ENCODE measurements around the gene ZNF444.

DNA sequence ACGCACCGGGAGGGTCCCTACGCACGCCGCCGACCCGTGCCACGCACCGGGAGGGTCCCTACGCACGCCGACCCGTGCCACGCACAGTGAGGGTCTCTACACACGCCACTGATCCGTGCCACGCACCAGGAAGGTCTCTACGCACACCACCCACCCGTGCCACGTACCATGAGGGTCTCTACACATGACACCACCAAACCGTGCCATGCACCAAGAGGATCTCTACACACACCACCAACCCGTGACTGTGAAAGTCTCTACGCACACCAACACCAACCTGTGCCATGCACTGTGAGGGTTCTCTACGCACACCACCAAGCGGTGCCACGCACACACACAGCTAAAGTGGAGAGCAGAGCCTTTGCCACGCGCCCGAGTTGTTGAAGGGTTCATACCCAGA lies 36.7 kb upstream of the ZNF444 start:
- TF ChIP-seq POLR2A (IDR thresholded peaks at IDR 0.05; ENCODE audit: low read length), result no peak
- TF ChIP-seq GATA1 (IDR thresholded peaks at IDR 0.05; ENCODE audit: low read depth, low read length), result no peak
